HG02610 (cell line): Measurements from ENCODE around the gene MAGI2.

ENCODE experiments used
- ATAC-seq: cut with Tn5 transposase; IDR thresholded peaks from one replicate; pipeline ENCODE4 v1.9.1; 2021; ENCODE audit warnings: mild to moderate bottlenecking, moderate library complexity; ENCODE audit not compliant: unreplicated experiment

The MAGI2 gene

GRCh38 chr7:79272938-79273337 lies 180.5 kb downstream of the MAGI2 start:
- no peak for ATAC-seq

DNA sequence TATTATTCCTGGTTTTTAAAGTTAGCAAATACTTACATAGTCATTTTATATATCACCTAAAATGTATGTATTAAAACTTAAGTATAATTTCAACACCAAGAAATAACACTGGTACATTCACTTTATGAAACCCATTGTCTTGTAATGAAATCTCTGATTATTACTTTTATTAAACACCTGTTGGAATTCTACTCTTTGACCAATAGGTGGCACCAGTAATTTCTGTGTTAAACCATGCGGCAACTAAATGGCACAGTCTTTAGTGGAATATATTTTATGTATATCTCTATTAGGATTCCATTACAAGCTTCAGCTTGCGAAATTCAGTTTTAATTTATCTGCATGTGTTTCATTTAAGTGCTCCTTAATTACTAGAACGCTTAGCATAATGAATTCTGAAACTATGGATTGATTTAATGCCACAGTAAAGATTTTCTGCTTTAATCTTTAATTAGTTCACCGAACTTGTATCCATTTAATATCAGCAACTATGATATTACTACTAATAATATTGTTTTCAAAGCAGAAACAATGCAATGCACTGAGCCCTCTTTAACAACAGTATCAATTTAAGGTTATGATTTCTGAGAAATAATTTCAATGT lies 181.3 kb downstream of the MAGI2 start:
- peak; percentile 75 for ATAC-seq

DNA sequence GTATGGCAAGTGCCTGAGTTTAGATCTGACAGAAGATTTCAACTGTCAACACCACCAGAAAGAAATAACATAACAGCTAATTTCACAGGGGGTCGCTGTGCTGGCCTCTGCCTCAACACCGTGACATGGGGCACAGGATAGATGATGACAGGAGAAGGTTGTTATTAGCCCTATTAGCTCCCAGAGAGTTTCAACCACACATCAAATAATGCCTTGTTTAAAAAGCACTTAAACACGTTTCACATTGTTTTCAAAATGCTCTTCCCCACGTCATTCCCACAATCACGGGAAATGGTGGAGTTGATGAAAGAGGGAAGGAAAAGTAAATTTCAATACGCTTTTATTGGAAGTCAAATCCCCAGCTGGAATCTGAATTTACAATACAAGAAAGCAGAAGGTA lies 184.7 kb downstream of the MAGI2 start:
- ATAC-seq: no peak

- ATAC-seq: no peak
Observed at GRCh38 chr7:79258826-79259225, 194.6 kb downstream of the MAGI2 start.

GRCh38 chr7:79257959-79258358 lies 195.5 kb downstream of the MAGI2 start:
- ATAC-seq: no peak

- ATAC-seq: no peak
Observed at GRCh38 chr7:79245623-79246249, 207.7 kb downstream of the MAGI2 start.

- ATAC-seq: no peak
Observed at GRCh38 chr7:79244482-79244881, 209.0 kb downstream of the MAGI2 start.

DNA sequence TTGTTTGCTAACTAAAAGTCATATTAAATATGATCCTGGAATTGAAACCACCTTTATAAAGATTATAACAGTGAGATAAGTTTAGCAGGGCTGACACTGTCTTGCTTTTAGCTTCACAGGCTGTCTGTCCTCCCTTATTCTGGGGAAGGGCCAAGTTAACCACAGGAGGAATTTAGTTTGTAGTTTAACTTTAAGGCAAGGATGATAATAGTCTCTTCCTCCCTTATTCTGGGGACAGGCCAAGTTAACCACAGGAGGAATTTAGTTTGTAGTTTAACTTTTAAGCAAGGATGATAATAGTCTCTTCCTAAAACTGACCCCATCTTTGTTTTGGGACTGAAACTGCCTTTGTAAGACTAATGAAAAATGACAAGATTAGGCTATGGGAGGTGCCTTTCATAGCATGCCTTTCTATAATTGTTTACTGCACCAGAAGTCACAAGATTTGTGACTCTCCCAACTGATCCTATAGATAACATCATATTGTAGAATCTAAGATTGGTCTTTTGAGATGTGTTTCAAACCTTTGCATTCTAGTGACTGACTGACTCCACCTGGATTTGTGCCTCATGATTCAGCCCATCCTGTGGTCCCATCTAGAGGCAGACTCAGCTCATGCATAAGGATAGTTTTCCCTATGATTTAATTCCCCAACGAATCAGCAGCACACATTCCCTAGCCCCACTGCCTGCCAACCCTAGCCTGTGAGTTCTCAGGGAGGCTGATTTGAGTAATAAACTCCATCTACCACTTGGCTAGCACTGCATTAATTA lies 212.0 kb downstream of the MAGI2 start:
- no peak for ATAC-seq

DNA sequence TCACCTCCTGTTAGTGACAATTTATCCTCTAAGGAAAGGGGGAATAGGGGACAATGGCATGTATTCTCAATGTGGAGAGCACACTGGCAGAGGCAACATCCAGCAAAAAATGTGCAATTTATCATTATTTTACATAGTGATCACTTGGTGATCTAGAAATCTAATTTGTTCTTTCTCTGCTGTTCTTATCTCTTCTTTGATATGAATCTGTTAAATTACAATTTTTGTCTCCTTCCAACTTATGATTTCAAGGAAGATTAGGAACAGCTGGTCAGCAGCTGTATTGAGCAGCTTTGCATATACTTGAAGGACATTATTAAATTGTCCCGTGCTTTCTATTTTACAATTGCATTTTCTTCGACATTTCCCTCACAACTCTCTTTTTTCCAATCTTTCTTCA lies 213.1 kb downstream of the MAGI2 start:
- ATAC-seq: no peak

DNA sequence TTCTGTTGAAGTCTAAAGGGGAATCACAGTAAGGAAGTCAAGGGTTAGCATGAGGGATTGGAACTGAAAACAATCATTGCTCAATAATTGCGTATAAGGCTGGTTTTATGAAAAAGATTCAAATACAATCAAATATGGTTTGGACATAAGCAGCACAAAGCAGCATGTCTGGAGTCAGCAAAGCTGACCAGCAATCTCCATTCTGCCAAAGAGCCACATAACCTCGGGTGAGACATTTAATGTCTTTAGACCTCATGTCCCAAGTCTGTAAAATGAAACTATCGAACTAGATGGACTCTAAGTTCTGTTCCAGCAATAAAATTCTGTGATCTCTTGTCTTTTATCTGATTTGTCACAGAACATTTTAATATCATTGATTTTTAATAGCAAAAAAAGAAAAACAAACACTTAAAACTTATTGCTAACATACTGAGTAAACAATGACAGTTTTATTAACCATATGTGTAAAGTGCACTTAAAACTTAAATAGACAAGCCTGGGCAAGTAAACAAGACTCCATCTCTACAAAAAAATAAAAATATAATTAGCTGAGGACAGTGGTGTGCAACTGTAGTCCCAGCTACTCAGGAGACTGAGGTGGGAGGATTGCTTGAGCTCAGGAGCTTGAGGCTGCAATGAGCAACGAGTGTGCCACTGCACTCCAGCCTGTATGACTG lies 217.0 kb downstream of the MAGI2 start:
- no peak for ATAC-seq

DNA sequence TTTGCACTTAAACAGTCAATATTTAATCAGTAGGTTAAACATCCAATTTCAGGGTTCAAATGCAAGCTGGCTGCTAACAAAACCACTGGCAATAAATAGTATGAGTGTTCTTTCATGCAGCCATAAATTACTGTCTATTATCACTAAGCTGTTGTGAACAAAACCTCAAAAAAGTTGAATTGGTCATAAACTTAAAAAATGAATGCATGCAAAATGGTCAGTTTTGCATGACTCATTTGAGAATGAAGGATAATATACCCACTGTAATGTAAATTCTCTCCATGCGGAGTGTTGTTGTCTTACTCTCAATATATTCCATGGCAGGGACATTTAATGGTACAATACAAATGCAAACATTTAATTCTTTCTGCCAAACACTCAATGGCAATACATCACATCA lies 226.4 kb downstream of the MAGI2 start:
- no peak for ATAC-seq

DNA sequence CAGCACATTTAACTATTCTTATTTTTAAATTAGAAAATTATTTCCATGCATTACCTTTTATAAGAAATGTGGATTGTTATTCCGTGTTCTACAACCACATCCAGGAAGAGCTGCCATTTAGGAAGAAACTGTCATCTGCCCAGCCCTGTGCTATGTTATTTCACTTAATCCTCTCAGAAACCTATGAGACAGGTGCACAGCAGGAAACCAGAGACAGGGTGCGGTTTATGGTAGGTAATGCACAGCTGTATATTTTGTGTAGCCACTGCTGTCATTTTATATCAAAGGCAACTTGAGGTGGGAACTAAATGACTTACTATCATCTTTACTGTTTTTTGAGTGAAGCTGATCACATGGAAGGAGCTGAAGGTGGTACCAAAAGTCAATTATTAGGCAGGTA lies 232.3 kb downstream of the MAGI2 start:
- ATAC-seq: no peak

GRCh38 chr7:79217976-79218626 lies 235.4 kb downstream of the MAGI2 start:
- no peak for ATAC-seq

- no peak for ATAC-seq
Observed at GRCh38 chr7:79217468-79217867, 236.0 kb downstream of the MAGI2 start.

- ATAC-seq: no peak
Observed at GRCh38 chr7:79216236-79216635, 237.2 kb downstream of the MAGI2 start.

GRCh38 chr7:79212334-79212733 lies 241.1 kb downstream of the MAGI2 start:
- ATAC-seq: no peak

GRCh38 chr7:79211724-79212123 lies 241.7 kb downstream of the MAGI2 start:
- no peak for ATAC-seq

DNA sequence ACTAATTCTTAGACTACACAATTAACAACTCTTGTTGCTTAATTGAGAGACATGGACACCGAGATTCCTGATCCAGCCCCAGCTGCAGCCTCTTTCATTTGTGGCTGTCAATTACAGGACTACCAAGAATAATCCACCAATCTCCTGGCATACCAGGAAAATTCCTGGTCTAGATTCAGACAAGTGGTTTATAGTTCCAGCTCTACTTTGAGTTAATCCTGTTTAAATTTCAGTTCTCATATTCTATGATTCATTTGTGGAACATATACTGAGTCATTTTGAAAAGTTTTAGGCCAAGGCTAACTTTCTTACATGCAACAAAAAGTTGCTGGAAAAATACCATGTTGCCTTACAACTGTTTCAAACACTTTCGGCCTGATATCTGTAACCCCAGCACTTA lies 253.5 kb downstream of the MAGI2 start:
- ATAC-seq: no peak

DNA sequence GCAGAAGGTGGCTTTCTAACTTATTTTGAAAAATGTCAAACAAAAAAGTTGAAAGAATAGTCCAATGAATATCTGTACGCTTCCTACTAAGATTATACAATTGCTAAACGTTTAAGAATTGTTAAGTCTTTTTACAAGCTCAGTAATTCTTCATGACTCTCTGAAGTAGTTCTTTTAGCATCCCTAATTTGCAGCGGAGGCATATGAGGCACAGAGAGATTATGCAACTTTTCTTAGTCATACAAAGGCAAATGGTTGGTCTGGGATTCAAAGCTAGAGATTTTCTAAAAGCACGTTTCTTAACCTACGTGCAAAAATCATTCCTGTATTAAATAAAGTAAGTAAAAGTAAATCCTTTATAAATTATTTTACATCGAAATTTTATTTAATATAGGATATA lies 254.2 kb downstream of the MAGI2 start:
- no peak for ATAC-seq

GRCh38 chr7:79185605-79186004 lies 267.9 kb downstream of the MAGI2 start:
- ATAC-seq: no peak

DNA sequence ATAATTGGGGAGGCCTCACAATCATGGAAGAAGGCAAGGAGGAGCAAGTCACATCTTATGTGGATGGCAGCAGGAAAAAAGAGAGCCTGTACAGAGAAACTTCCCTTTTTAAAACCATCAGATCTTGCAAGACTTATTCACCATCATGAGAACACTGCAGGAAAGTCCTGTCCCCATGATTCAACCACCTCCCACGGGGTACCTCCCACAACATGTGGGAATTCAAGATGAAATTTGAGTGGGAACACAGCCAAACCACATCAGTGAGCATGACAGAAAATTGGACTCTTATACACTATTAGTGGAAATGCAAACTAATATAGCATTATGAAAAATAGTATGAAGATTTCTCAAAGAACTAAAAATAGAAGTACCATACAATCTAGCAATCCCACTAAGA lies 271.2 kb downstream of the MAGI2 start:
- ATAC-seq: peak; percentile 76
